Chondrocyte (in vitro differentiated cells): ENCODE results near the gene TMEM151A. TPM values are rescaled to one million over a fixed set of nuclear protein-coding genes. Genes with fewer than 3 reads are reported as not detected.

ENCODE experiments used
- DNase-seq: peaks from one replicate; pipeline ENCODE4 v3.0.0; 2021; ENCODE audit warnings: mixed read lengths, low spot score
- H3K27ac Mint-ChIP-seq: one replicate; pipeline ENCODE4 v1.8.0; 2021; ENCODE audit warnings: mild to moderate bottlenecking, moderate library complexity, mixed read lengths; ENCODE audit not compliant: unreplicated experiment
- H3K27me3 Mint-ChIP-seq: 2 replicates; pipeline ENCODE4 v1.8.0; 2021; ENCODE audit warnings: low read depth, mixed read lengths
- H3K36me3 Mint-ChIP-seq: 2 replicates; pipeline ENCODE4 v1.8.0; 2021; ENCODE audit warnings: low read depth, mixed read lengths
- H3K4me1 Mint-ChIP-seq: 2 replicates; pipeline ENCODE4 v1.8.0; 2021; ENCODE audit warnings: low read depth, mild to moderate bottlenecking, mixed read lengths
- H3K4me3 Mint-ChIP-seq: one replicate; pipeline ENCODE4 v1.8.0; 2021; ENCODE audit warnings: mild to moderate bottlenecking, moderate library complexity, mixed read lengths; ENCODE audit not compliant: unreplicated experiment
- H3K9me3 Mint-ChIP-seq: 2 replicates; pipeline ENCODE4 v1.8.0; 2021; ENCODE audit warnings: low read depth, mixed read lengths
- CTCF ChIP-seq: fragments of 200-600 bp; sonication (generic); IDR thresholded peaks from 2 replicates; pipeline ENCODE4 v1.5.0; 2021; ENCODE audit warnings: antibody characterized with exemption, mild to moderate bottlenecking, moderate library complexity
- total RNA-seq: library from RNA; stranded (reverse); gene quantifications from 3 replicates; pipeline ENCODE4 v1.2.1, GENCODE V29; 2021

The TMEM151A gene
- total RNA-seq, 1 donor from 2014 or later: 4.7 TPM

- Mint-ChIP-seq H3K4me1 (peaks cover 57% of the 10 kb centered on the region), H3K4me3 (peak overlapping the region; percentile 85), H3K36me3 (no peaks in the 10 kb centered on the region), H3K9me3 (no peaks in the 10 kb centered on the region), H3K27ac (peak overlapping the region; percentile 53), H3K27me3 (no peaks in the 10 kb centered on the region)
- no peak for TF ChIP-seq CTCF
- no peak for DNase-seq
These were observed 23.1 kb downstream of the TMEM151A start for GRCh38 chr11:66314561-66315497.

- Mint-ChIP-seq H3K27ac (peak overlapping the region; percentile 53), H3K4me3 (peak overlapping the region; percentile 85), H3K9me3 (peaks cover 3% of the 10 kb centered on the region), H3K36me3 (peaks cover 3% of the 10 kb centered on the region), H3K27me3 (no peaks in the 10 kb centered on the region), H3K4me1 (peaks cover 57% of the 10 kb centered on the region)
- no peak for DNase-seq
- TF ChIP-seq CTCF: no peak
These were observed 23.8 kb downstream of the TMEM151A start for GRCh38 chr11:66315498-66315885.

GRCh38 chr11:66315921-66316811 is 24.5 kb downstream of the TMEM151A start:
- Mint-ChIP-seq H3K27ac (peak overlapping the region; percentile 53), H3K4me1 (peaks cover 57% of the 10 kb centered on the region), H3K9me3 (peaks cover 3% of the 10 kb centered on the region), H3K4me3 (peak overlapping the region; percentile 85), H3K27me3 (no peaks in the 10 kb centered on the region), H3K36me3 (peaks cover 3% of the 10 kb centered on the region)
- DNase-seq: peak; percentile 91
- TF ChIP-seq CTCF: no peak

- Mint-ChIP-seq H3K4me3 (peak within 1 kb of the TSS; percentile 85), H3K36me3 (peaks cover 3% of the 10 kb centered on the region), H3K27ac (peak within 1 kb of the TSS; percentile 98), H3K4me1 (peaks cover 57% of the 10 kb centered on the region), H3K27me3 (no peaks in the 10 kb centered on the region), H3K9me3 (peaks cover 3% of the 10 kb centered on the region)
- no peak for TF ChIP-seq CTCF
- DNase-seq: no peak
These were observed 25.2 kb downstream of the TMEM151A start, which contains the start of gene CD248 for GRCh38 chr11:66316849-66317251. Gene CD248 (minus strand): TSS chr11:66317044. CDS start chr11:66317027, 17 bp downstream.

- peaks cover 56% of the 10 kb centered on the region for H3K4me1 Mint-ChIP-seq
- H3K9me3 Mint-ChIP-seq: peaks cover 3% of the 10 kb centered on the region
- no peak for TF ChIP-seq CTCF
- H3K27me3 Mint-ChIP-seq: no peaks in the 10 kb centered on the region
- H3K4me3 Mint-ChIP-seq: peak overlapping the region; percentile 62
- peak overlapping the region; percentile 98 for H3K27ac Mint-ChIP-seq
- peaks cover 3% of the 10 kb centered on the region for H3K36me3 Mint-ChIP-seq
- no peak for DNase-seq
These were observed 25.6 kb downstream of the TMEM151A start for GRCh38 chr11:66317322-66317722.
